WERI-Rb-1 (cell line): ENCODE results near the gene MANF.

ENCODE experiments used
- DNase-seq: peaks from one replicate; pipeline ENCODE4 v3.0.0-alpha.2; 2020
- H3K27ac ChIP-seq: fragments of 250-450 bp; sonication (Bioruptor Pico); 2 replicates; pipeline ENCODE4 v1.5.1; 2020; ENCODE audit warnings: mild to moderate bottlenecking, moderate library complexity
- H3K27me3 ChIP-seq: fragments of 250-450 bp; sonication (Bioruptor Pico); 2 replicates; pipeline ENCODE4 v1.5.1; 2021; ENCODE audit warnings: mild to moderate bottlenecking, low read depth, moderate library complexity; ENCODE audit not compliant: insufficient read depth, severe bottlenecking
- H3K36me3 ChIP-seq: fragments of 250-450 bp; sonication (Bioruptor Pico); 2 replicates; pipeline ENCODE4 v1.5.1; 2020; ENCODE audit warnings: mild to moderate bottlenecking, moderate library complexity
- H3K4me3 ChIP-seq: 2 replicates; pipeline ENCODE4 v1.5.1; 2011; ENCODE audit warnings: low read depth, mild to moderate bottlenecking, control low read depth, low read length
- H3K9me3 ChIP-seq: fragments of 250-450 bp; sonication (Bioruptor Pico); 2 replicates; pipeline ENCODE4 v1.5.1; 2021; ENCODE audit warnings: mild to moderate bottlenecking, moderate library complexity; ENCODE audit not compliant: severe bottlenecking
- TF ChIP-seq, protein P1 (sequence below): IDR thresholded peaks from 2 replicates; pipeline ENCODE4 v1.5.1; 2011; ENCODE audit warnings: low read depth, mild to moderate bottlenecking, control low read depth, inconsistent platforms, low read length

MANF gene

DNA sequence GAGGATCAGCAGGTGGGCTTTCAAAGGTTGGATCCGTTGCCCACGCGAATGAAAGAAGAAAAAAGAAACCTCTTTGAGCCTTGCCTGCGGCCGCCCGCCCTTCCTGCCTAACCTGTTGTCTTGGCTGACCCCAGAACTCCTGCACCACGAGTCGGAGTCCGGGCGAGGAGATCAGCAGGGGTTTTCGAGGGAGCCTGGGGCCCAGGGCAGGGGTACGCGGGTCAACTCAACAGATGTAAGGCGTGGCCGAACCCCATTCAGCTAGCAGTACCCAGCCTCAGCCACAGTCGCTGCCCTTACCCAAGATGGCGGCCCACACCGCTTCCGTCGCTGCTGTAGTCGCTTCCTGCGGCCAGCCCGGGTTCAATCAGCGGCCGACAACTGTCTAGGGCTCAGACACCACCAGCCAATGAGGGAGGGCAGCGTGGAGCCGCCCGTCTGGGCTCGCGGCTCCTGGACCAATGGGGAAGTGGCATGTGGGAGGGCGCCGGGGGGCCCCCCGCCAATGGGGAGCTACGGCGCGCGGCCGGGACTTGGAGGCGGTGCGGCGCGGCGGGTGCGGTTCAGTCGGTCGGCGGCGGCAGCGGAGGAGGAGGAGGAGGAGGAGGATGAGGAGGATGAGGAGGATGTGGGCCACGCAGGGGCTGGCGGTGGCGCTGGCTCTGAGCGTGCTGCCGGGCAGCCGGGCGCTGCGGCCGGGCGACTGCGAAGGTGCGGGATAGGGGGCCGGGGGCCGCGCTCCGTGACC lies at the start of gene MANF:
MANF (plus strand) TSS at position 566 of the 748 bp plus-strand sequence; CDS start at position 618, 52 bp downstream.
- TF ChIP-seq, protein P1, sequence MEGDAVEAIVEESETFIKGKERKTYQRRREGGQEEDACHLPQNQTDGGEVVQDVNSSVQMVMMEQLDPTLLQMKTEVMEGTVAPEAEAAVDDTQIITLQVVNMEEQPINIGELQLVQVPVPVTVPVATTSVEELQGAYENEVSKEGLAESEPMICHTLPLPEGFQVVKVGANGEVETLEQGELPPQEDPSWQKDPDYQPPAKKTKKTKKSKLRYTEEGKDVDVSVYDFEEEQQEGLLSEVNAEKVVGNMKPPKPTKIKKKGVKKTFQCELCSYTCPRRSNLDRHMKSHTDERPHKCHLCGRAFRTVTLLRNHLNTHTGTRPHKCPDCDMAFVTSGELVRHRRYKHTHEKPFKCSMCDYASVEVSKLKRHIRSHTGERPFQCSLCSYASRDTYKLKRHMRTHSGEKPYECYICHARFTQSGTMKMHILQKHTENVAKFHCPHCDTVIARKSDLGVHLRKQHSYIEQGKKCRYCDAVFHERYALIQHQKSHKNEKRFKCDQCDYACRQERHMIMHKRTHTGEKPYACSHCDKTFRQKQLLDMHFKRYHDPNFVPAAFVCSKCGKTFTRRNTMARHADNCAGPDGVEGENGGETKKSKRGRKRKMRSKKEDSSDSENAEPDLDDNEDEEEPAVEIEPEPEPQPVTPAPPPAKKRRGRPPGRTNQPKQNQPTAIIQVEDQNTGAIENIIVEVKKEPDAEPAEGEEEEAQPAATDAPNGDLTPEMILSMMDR, result no peak

DNA sequence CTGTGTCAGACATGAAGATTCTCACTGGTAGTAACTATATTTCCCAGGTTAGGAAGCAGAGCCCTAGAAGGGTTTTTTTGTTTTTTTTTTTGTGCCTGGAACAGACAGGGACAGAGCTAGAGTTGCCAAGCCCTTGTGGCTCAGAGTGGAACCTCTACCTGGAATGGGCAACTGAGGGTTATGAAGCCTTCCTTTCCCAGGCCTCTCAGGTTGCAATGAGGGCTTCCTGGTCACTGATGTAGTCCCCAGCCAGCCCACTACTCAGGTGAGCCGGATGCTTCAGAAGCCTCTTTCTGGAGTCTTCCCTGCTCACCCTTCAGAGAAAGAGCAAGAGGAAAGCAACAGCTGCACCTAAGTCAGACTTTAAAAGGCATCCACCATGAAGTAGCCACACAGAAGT lies 48.8 kb upstream of the MANF start:
- no peak overlapping the region for H3K4me3 ChIP-seq
- no peak for DNase-seq
- no peaks in the 10 kb centered on the region for H3K9me3 ChIP-seq
- H3K36me3 ChIP-seq, result no peaks in the 10 kb centered on the region
- H3K27ac ChIP-seq, result no peak overlapping the region
- no peaks in the 10 kb centered on the region for H3K27me3 ChIP-seq
- TF ChIP-seq, protein P1, result no peak

More for the DNA sequence above, at the start of gene MANF:
- H3K36me3 ChIP-seq, result peaks cover 48% of the 10 kb centered on the region
- peak within 1 kb of the TSS; percentile 99 for H3K27ac ChIP-seq
- no peaks in the 10 kb centered on the region for H3K9me3 ChIP-seq
- DNase-seq, result peak; percentile 98
- H3K27me3 ChIP-seq, result no peaks in the 10 kb centered on the region
- peak within 1 kb of the TSS; percentile 79 for H3K4me3 ChIP-seq

DNA sequence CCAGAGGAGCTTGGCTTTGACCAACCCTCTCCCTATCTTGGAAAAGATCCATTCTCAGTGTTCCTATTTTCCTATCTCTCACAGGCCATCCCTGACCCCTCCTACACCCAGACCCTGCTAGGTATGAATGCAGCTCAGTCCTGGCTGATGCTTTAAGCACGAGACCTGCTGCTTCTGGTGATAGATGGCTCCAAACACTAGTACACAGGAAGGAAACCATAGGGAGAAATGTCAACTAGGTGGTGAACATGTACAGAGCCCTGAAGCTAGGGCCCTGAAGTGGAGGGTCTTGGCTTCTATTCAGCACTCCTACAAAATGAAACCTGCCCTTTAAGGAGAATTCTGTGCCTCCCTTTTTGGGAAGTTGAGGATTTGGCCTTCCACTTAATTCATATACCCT lies 47.4 kb upstream of the MANF start:
- TF ChIP-seq, protein P1, result no peak
- no peak for DNase-seq
- no peaks in the 10 kb centered on the region for H3K36me3 ChIP-seq
- no peak overlapping the region for H3K4me3 ChIP-seq
- no peaks in the 10 kb centered on the region for H3K9me3 ChIP-seq
- no peaks in the 10 kb centered on the region for H3K27me3 ChIP-seq
- no peak overlapping the region for H3K27ac ChIP-seq

DNA sequence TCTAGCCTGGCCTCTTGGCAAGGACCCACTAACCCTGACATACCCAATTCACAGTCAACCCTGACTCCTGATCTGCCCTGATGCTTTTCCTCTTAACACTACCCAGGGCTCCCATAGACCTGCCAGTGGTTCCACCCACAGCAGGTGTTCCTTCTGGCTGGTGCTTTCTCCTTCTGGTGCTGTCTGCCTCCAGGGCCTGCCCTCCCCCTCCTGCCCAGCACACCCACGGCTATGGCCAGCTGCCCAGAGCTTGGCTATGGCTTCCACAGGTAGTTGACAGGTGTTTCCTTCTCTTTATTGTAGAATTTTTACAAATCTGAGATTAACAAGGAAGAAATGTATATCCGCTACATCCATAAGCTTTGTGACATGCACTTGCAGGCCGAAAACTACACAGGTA lies 46.5 kb upstream of the MANF start:
- Histone ChIP-seq H3K27ac (no peak overlapping the region), H3K4me3 (no peak overlapping the region), H3K9me3 (no peaks in the 10 kb centered on the region), H3K27me3 (no peaks in the 10 kb centered on the region), H3K36me3 (no peaks in the 10 kb centered on the region)
- TF ChIP-seq, protein P1, result no peak
- peak; percentile 28 for DNase-seq

DNA sequence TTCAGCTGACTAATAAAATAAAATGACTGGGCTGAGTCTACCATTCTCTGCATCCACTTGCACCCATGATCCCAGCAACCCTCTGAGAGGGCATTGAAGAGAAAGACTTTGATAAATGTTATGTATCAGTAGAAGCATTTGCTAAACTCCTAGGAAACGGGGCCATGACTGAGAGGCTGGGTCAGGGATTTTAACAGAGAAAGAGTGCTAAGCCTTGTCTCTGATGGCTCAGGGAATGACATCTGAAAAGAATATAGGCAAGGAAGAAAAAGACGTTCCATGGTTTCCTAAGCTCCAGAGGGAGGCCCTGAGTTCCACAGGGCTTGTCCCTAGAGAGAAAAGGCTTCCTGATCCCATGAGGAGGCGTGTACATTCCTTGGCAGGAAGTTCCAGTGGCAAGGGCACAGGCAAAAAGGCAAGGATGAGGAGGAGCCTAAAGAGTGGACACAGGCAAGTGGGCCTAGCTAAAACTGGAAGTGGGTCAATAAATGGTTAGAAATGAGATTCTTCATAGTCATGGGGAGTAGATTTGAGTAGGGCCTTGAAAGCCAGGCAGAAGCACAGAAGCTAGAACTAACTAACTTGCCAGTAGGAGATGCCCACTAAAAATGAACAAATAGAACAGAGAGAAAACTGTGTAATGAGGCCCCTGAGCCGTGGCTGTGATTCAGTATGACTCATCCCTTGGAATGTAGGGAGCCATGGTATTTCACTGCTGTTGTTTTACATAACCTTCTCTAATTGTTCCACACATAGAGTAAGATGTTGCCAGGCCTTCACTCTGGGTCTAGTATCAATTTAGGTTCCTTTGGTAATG lies 44.9 kb upstream of the MANF start:
- Histone ChIP-seq H3K9me3 (no peaks in the 10 kb centered on the region), H3K4me3 (no peak overlapping the region), H3K27me3 (no peaks in the 10 kb centered on the region), H3K27ac (no peak overlapping the region), H3K36me3 (no peaks in the 10 kb centered on the region)
- DNase-seq, result no peak
- TF ChIP-seq, protein P1, result no peak
